ENCODE measurements around the gene PCYT1A. TPM values are rescaled to one million over a fixed set of nuclear protein-coding genes. Genes with fewer than 3 reads are reported as not detected.

The PCYT1A gene
- total and polyA plus RNA-seq, 10 of the 15 experiments (the other 5 are each of a cell fraction or from before 2014, with no cell fraction given): 10.8 to 64.3 (median 48.6) TPM

GRCh38 chr3:196186651-196187573 is 100.6 kb downstream of the PCYT1A start:
- in situ Hi-C loops (cut with MboI) (no loop called here), intact Hi-C loops (cut with micrococcal nuclease; ENCODE audit: unreplicated experiment) (no loop called here)
- Histone ChIP-seq H3K79me2 (ENCODE audit: control insufficient read depth, insufficient read depth, low read length) (no peaks in the 10 kb centered on the region; the same call in 1 of the 2 replicates), H3K4me1 (ENCODE audit: control insufficient read depth, insufficient read depth, low read length) (peaks cover 70% of the 10 kb centered on the region), H3K27me3 (replicated peaks in 1 of 2; ENCODE audit: control insufficient read depth in 2 of 2, insufficient read depth in 2 of 2, low read length in 1 of 2) (no peaks in the 10 kb centered on the region), H3K4me3 (peak overlapping the region; percentile 66; the same call in 1 of the 2 replicates), H3K4me2 (ENCODE audit: control insufficient read depth, insufficient read depth) (peak overlapping the region; percentile 97), H4K20me1 (ENCODE audit: control insufficient read depth, insufficient read depth) (no peaks in the 10 kb centered on the region), H3K27ac (ENCODE audit: control insufficient read depth, insufficient read depth) (peak overlapping the region; percentile 95), H3K9ac (ENCODE audit: control insufficient read depth, insufficient read depth, low read length) (peak overlapping the region; percentile 79), H3K9me3 (replicated peaks; ENCODE audit: control insufficient read depth, insufficient read depth, low read length) (no peaks in the 10 kb centered on the region), H2AFZ (ENCODE audit: control insufficient read depth, low read depth, low read length) (peak overlapping the region; percentile 73), H3K36me3 (ENCODE audit: control insufficient read depth in 2 of 2, insufficient read depth in 2 of 2, low read length in 1 of 2) (no peaks in the 10 kb centered on the region)
- FAIRE-seq: peak; percentile 76
- RAD21 ChIA-PET (ENCODE audit: unreplicated experiment): interaction anchor here (0.9 to 4.9 kb wide), 11 partner anchors 8 to 114 kb away, joined by 3 to 52 read pairs (median 12); no protein-coding TSS in a partner anchor
- POLR2A ChIA-PET: interaction anchor here (0.6 to 4.6 kb wide), 14 partner anchors 7 to 255 kb away, joined by 3 to 24 read pairs (median 7); no protein-coding TSS in a partner anchor
- CTCF ChIA-PET: interaction anchor here (0.8 to 5.0 kb wide), 10 partner anchors 9 to 292 kb away, joined by 3 to 43 read pairs (median 4); no protein-coding TSS in a partner anchor
- WGBS (ENCODE audit: insufficient coverage, insufficient replicate concordance, low lambda C conversion rate, missing lambda C conversion rate): 5% methylated on average over 31 of the region's 31 CpGs
- SMC1A ChIA-PET (ENCODE audit: uncharacterized antibody, unreplicated experiment): interaction anchor here (0.7 to 6.4 kb wide), 14 partner anchors 8 to 112 kb away, joined by 3 to 108 read pairs (median 6); no protein-coding TSS in a partner anchor
- BruUV-seq (replicated peaks): TSS peak; percentile 86
- peak; percentile 64 for DNase-seq (ENCODE audit: low read depth, low spot score)
- ATAC-seq: peak; percentile 67
- peak; percentile 74 for TF ChIP-seq POLR2A (IDR thresholded peaks at IDR 0.05; ENCODE audit: low read depth, low read length)
- 0 out of 2 replicates have a peak, but pooled peaks have one; percentile 25 for TF ChIP-seq CREM (IDR thresholded peaks at IDR 0.05; ENCODE audit: low read depth)
- peak; percentile 16; the same call in 1 of the 2 replicates for TF ChIP-seq BACH1 (IDR thresholded peaks at IDR 0.05; ENCODE audit: borderline replicate concordance)
- TF ChIP-seq SRF (IDR thresholded peaks at IDR 0.05; ENCODE audit: low read depth in 2 of 2, low read length in 2 of 2): 0 out of 4 replicates have a peak, but pooled peaks of 1 of the 2 experiments have one; percentile 41
- peak; percentile 18; the same call in 1 of the 2 replicates for TF ChIP-seq YY1 (IDR thresholded peaks at IDR 0.05; ENCODE audit: low read depth, low read length)
- peak; percentile 65; the same call in 1 of the 2 replicates for TF ChIP-seq POLR2AphosphoS5 (IDR thresholded peaks at IDR 0.05; ENCODE audit: low read length)
- no peak for TF ChIP-seq ZBTB33 (IDR thresholded peaks at IDR 0.05)
- peak; percentile 74; the same call in 1 of the 2 replicates for TF ChIP-seq MEF2A (IDR thresholded peaks at IDR 0.05; ENCODE audit: insufficient read depth, low read depth, low read length)
- TF ChIP-seq RAD51 (IDR thresholded peaks at IDR 0.05): peak; percentile 53
- TF ChIP-seq MLLT1 (IDR thresholded peaks at IDR 0.05): peak; percentile 2; the same call in 1 of the 2 replicates
- TF ChIP-seq EED (IDR thresholded peaks at IDR 0.05; ENCODE audit: low read depth): peak; percentile 87
- TF ChIP-seq IKZF2 (IDR thresholded peaks at IDR 0.05): peak; percentile 88 to 91
- TF ChIP-seq NFYB (IDR thresholded peaks at IDR 0.05; ENCODE audit: insufficient read depth, low read depth, low read length): no peak
- TF ChIP-seq ZNF687 (IDR thresholded peaks at IDR 0.05): peak; percentile 90

All from GM12878 (cell line).